Liver (tissue), 9 donors: ENCODE data around the gene PCDHGA10. TPM values are rescaled to one million over a fixed set of nuclear protein-coding genes. Genes with fewer than 3 reads are reported as not detected.
"Not testable (repeated sequence)": the region's sequence is repeated elsewhere in the genome, so short reads cannot be mapped to it uniquely, and the experiment has no call there.

ENCODE experiments used
- DNase-seq: peaks from one replicate; pipeline ENCODE4 v3.0.0-alpha.2; 2017; ENCODE audit warnings: low spot score
- H3K27ac ChIP-seq, 2 donors: one replicate each; pipeline ENCODE4 v1.7.0; 2013; ENCODE audit warnings: inconsistent platforms in 2 of 2, low read length in 2 of 2, control low read depth in 1 of 2, low read depth in 1 of 2, mild to moderate bottlenecking in 1 of 2
- H3K27me3 ChIP-seq, 4 donors: one replicate each; pipeline versions ENCODE4 v1.6.1 to v1.7.0; 2013; ENCODE audit warnings: low read length in 3 of 4, inconsistent platforms in 1 of 4, mild to moderate bottlenecking in 1 of 4, moderate library complexity in 1 of 4; ENCODE audit not compliant: control insufficient read depth in 4 of 4, insufficient read depth in 4 of 4
- H3K36me3 ChIP-seq, 4 donors: one replicate each; pipeline versions ENCODE4 v1.6.1 to v1.7.0; 2013; ENCODE audit warnings: low read length in 3 of 4, mild to moderate bottlenecking in 3 of 4, low read depth in 1 of 4, moderate library complexity in 1 of 4; ENCODE audit not compliant: control insufficient read depth in 4 of 4, insufficient read depth in 3 of 4
- H3K4me1 ChIP-seq, 4 donors: one replicate each; pipeline versions ENCODE4 v1.6.1 to v1.7.0; 2013; ENCODE audit warnings: low read length in 3 of 4, mild to moderate bottlenecking in 3 of 4, moderate library complexity in 1 of 4; ENCODE audit not compliant: control insufficient read depth in 4 of 4, insufficient read depth in 4 of 4
- H3K4me3 ChIP-seq, 3 donors: one replicate each; pipeline versions ENCODE4 v1.6.1 to v1.7.0; 2013; ENCODE audit warnings: low read length in 3 of 3, control low read depth in 1 of 3, low read depth in 1 of 3, mild to moderate bottlenecking in 1 of 3
- H3K9ac ChIP-seq, 2 donors: one replicate each; pipeline ENCODE4 v1.7.0; 2013; ENCODE audit warnings: low read length in 2 of 2, mild to moderate bottlenecking in 2 of 2, moderate library complexity in 2 of 2, control low read depth in 1 of 2, low read depth in 1 of 2
- H3K9me3 ChIP-seq, 4 donors: one replicate each; pipeline versions ENCODE4 v1.6.1 to v1.7.0; 2013; ENCODE audit warnings: low read length in 3 of 4; ENCODE audit not compliant: control insufficient read depth in 4 of 4
- ATF3 ChIP-seq: IDR thresholded peaks from 2 replicates; pipeline ENCODE4 v1.6.1; 2016; ENCODE audit warnings: antibody characterized with exemption
- CTCF ChIP-seq: fragments of 150-350 bp; IDR thresholded peaks from 2 replicates; pipeline ENCODE4 v1.5.1; 2017; ENCODE audit warnings: improper control_type of control experiment, low read depth, low read length; ENCODE audit not compliant: missing input control
- EGR1 ChIP-seq, 2 donors: IDR thresholded peaks; 2 replicates each; pipeline ENCODE4 v1.6.1; 2016 to 2018; ENCODE audit warnings: antibody characterized with exemption in 2 of 2, low read depth in 2 of 2
- FOXA1 ChIP-seq: IDR thresholded peaks from 2 replicates; pipeline ENCODE4 v1.6.1; 2016; ENCODE audit warnings: antibody characterized with exemption
- FOXA2 ChIP-seq: IDR thresholded peaks from 2 replicates; pipeline ENCODE4 v1.6.1; 2016; ENCODE audit warnings: antibody characterized with exemption
- HNF4G ChIP-seq: IDR thresholded peaks from 2 replicates; pipeline ENCODE4 v1.6.1; 2016; ENCODE audit warnings: antibody characterized with exemption
- JUND ChIP-seq, 2 donors: IDR thresholded peaks; 2 replicates each; pipeline ENCODE4 v1.6.1; 2016; ENCODE audit warnings: antibody characterized with exemption in 2 of 2
- MAX ChIP-seq: IDR thresholded peaks from 2 replicates; pipeline ENCODE4 v1.6.1; 2016; ENCODE audit warnings: antibody characterized with exemption
- NR2F2 ChIP-seq: IDR thresholded peaks from 2 replicates; pipeline ENCODE4 v1.6.1; 2016; ENCODE audit warnings: antibody characterized with exemption
- RAD21 ChIP-seq, 2 donors: IDR thresholded peaks; 2 replicates each; pipeline ENCODE4 v1.6.1; 2016; ENCODE audit warnings: antibody characterized with exemption in 2 of 2, mild to moderate bottlenecking in 2 of 2
- REST ChIP-seq: IDR thresholded peaks from 2 replicates; pipeline ENCODE4 v1.6.1; 2016; ENCODE audit warnings: antibody characterized with exemption, mild to moderate bottlenecking
- RXRA ChIP-seq, 2 donors: IDR thresholded peaks; 2 replicates each; pipeline ENCODE4 v1.6.1; 2017 to 2018; ENCODE audit warnings: antibody characterized with exemption in 2 of 2, mild to moderate bottlenecking in 1 of 2
- SP1 ChIP-seq: IDR thresholded peaks from 2 replicates; pipeline ENCODE4 v1.6.1; 2018; ENCODE audit warnings: antibody characterized with exemption, mild to moderate bottlenecking
- TAF1 ChIP-seq: conservative IDR thresholded peaks from 2 replicates; pipeline ENCODE4 v1.6.1; 2016; ENCODE audit warnings: antibody characterized with exemption, mild to moderate bottlenecking
- YY1 ChIP-seq: IDR thresholded peaks from 2 replicates; pipeline ENCODE4 v1.6.1; 2016; ENCODE audit warnings: antibody characterized with exemption, mild to moderate bottlenecking
- ZBTB33 ChIP-seq: IDR thresholded peaks from 2 replicates; pipeline ENCODE4 v1.6.1; 2016; ENCODE audit warnings: antibody characterized with exemption
- WGBS: extraction: QIAGEN DNeasy Blood & Tissue Kit; methylation state at CpG from one replicate; pipeline ENCODE4 v1.1.7; 2013; 5-methylcytosine and 5-hydroxymethylcytosine counted together
- polyA plus RNA-seq, 2 donors: library from polyadenylated mRNA; stranded (reverse) in 1 of 2; unstranded in 1 of 2; fragments of 200-250 nt in 1 of 2; fragments of >200 nt in 1 of 2; fragmentation: Nextera tagmentation in 1 of 2; extraction: Ambion mirVana in 1 of 2; gene quantifications; one replicate each; pipeline versions ENCODE4 v1.2.1 to v1.2.3, GENCODE V29; 2013 to 2015
- total RNA-seq, 2 donors: library from RNA; depleted of rRNA; stranded (reverse); fragments of >200 nt; gene quantifications; one replicate each; pipeline ENCODE4 v1.2.3, GENCODE V29; 2014
- donor health status: healthy.
- donor health status: healthy.
- donor health status: healthy.
- donor health status: healthy.
- donor health status: healthy.

Gene PCDHGA10
- total and polyA plus RNA-seq, 4 donors = 1.2 to 3.9 (median 1.6) TPM

- TF ChIP-seq CTCF = no peak
These were observed 9.4 kb upstream of the PCDHGA10 start (continued) for GRCh38 chr5:141403387-141403786.

- TF ChIP-seq CTCF (peak; percentile 76), RAD21 (IDR thresholded peaks at IDR 0.05) (peak; percentile 74 to 80)
- not testable (repeated sequence) for H3K9ac ChIP-seq, H3K27ac ChIP-seq, H3K4me1 ChIP-seq, H3K27me3 ChIP-seq, H3K36me3 ChIP-seq
- Histone ChIP-seq H3K9me3 (peaks cover 17 to 57% (median 30%) of the 10 kb centered on the region in 4 donors), H3K4me3 (peak within 1 kb of the TSS; percentile 40 to 73 (median 49))
- WGBS = 12% methylated on average over 50 of the region's 51 CpGs
- peak; percentile 58 for DNase-seq
These were observed 4.8 kb upstream of the PCDHGA10 start, which contains the start of gene PCDHGB6 for GRCh38 chr5:141407790-141408505. Gene PCDHGB6, plus strand, starts transcription at chr5:141408021. Its CDS starts 182 bp downstream, at chr5:141408203.

GRCh38 chr5:141409598-141410306 lies 3.0 kb upstream of the PCDHGA10 start:
- Histone ChIP-seq H3K27me3 (peaks cover 0 to 2% (median 0%) of the 10 kb centered on the region in 4 donors), H3K4me1 (peaks cover 0 to 6% (median 2%) of the 10 kb centered on the region in 4 donors), H3K9ac (no peak overlapping the region), H3K36me3 (no peaks in the 10 kb centered on the region), H3K27ac (no peak overlapping the region), H3K4me3 (peak overlapping the region in 2 of 3 donors; percentile 37 to 73), H3K9me3 (peaks cover 19 to 59% (median 29%) of the 10 kb centered on the region in 4 donors)
- DNase-seq = no peak
- WGBS = 39% methylated on average over 64 of the region's 64 CpGs
- TF ChIP-seq FOXA2 (no peak), RXRA (IDR thresholded peaks at IDR 0.05) (no peak), FOXA1 (no peak), HNF4G (no peak), TAF1 (no peak), YY1 (no peak), REST (no peak), ATF3 (no peak), RAD21 (IDR thresholded peaks at IDR 0.05) (no peak), SP1 (no peak), MAX (no peak), EGR1 (IDR thresholded peaks at IDR 0.05; ENCODE audit: low read depth in 2 of 2) (no peak), ZBTB33 (no peak), NR2F2 (no peak), JUND (IDR thresholded peaks at IDR 0.05) (no peak)
